Breast epithelium (tissue), 3 donors: ENCODE measurements around the gene DDX19B.

Experiments
- POLR2AphosphoS5 ChIP-seq, 3 donors: sonication (generic); formaldehyde crosslinking; IDR thresholded peaks; one replicate each; pipeline ENCODE4 v1.6.1; 2017; ENCODE audit warnings: antibody characterized with exemption in 3 of 3
- TF ChIP-seq, protein P1 (sequence below), 3 donors: fragments of 450-650 bp; IDR thresholded peaks; one replicate each; pipeline ENCODE4 v1.5.1; 2016 to 2017; ENCODE audit warnings: antibody characterized with exemption in 3 of 3, mild to moderate bottlenecking in 3 of 3, moderate library complexity in 3 of 3

DNA sequence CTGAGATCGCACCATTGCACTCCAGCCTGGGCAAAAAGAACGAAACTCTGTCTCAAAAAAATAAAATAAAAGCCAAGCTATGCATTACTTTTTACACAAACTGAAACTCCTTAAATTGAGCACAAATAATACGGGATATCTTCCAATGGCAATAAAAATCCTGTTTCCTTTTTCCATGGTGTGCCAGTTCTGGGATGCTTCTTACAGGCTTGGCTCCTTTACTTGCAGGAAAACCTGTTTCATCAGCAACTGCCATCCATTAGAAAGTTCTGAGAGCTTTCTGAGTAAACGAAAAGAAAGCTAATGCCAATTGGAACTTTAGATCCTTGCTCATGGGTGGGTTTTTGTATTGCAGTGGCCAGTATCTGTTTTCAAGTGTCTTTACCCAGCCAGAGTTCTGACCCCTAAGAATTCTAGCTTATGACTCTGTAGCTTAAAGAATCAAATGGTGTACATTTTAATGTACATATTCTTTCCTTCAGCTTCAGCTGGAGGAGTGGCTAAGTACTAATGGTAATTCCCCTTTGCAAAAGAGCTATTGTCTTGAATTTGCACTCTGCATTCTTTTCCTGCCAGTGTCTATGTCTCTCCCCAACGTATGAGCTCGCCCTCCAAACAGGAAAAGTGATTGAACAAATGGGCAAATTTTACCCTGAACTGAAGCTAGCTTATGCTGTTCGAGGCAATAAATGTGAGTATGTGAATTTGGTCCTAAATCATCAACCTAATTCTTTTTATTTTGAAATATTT is 26.2 kb downstream of the DDX19B start:
- TF ChIP-seq, protein P1, sequence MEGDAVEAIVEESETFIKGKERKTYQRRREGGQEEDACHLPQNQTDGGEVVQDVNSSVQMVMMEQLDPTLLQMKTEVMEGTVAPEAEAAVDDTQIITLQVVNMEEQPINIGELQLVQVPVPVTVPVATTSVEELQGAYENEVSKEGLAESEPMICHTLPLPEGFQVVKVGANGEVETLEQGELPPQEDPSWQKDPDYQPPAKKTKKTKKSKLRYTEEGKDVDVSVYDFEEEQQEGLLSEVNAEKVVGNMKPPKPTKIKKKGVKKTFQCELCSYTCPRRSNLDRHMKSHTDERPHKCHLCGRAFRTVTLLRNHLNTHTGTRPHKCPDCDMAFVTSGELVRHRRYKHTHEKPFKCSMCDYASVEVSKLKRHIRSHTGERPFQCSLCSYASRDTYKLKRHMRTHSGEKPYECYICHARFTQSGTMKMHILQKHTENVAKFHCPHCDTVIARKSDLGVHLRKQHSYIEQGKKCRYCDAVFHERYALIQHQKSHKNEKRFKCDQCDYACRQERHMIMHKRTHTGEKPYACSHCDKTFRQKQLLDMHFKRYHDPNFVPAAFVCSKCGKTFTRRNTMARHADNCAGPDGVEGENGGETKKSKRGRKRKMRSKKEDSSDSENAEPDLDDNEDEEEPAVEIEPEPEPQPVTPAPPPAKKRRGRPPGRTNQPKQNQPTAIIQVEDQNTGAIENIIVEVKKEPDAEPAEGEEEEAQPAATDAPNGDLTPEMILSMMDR (IDR thresholded peaks at IDR 0.05), result no peak
- no peak for TF ChIP-seq POLR2AphosphoS5 (IDR thresholded peaks at IDR 0.05)
